AG10803 (cell line): Measurements from ENCODE around the gene RBMS1.

Source experiments
- DNase-seq: peaks from one replicate; pipeline ENCODE4 v3.0.0; 2010; ENCODE audit warnings: low read depth
- H3K4me3 ChIP-seq: 2 replicates; pipeline ENCODE4 v1.5.1; 2011; ENCODE audit warnings: mild to moderate bottlenecking, low read length, control low read depth
- CTCF ChIP-seq: conservative IDR thresholded peaks from 2 replicates; pipeline ENCODE4 v1.5.1; 2011; ENCODE audit warnings: mild to moderate bottlenecking, low read length, control low read depth, inconsistent platforms

Gene RBMS1

GRCh38 chr2:160463245-160463644 is 30.4 kb downstream of the RBMS1 start:
- H3K4me3 ChIP-seq, result no peak overlapping the region
- no peak for DNase-seq
- no peak for TF ChIP-seq CTCF

GRCh38 chr2:160460333-160460731 is 33.3 kb downstream of the RBMS1 start:
- no peak for TF ChIP-seq CTCF
- H3K4me3 ChIP-seq, result no peak overlapping the region
- no peak for DNase-seq

- no peak overlapping the region for H3K4me3 ChIP-seq
- no peak for DNase-seq
- TF ChIP-seq CTCF, result no peak
Observed at GRCh38 chr2:160459538-160460332, 33.9 kb downstream of the RBMS1 start.

DNA sequence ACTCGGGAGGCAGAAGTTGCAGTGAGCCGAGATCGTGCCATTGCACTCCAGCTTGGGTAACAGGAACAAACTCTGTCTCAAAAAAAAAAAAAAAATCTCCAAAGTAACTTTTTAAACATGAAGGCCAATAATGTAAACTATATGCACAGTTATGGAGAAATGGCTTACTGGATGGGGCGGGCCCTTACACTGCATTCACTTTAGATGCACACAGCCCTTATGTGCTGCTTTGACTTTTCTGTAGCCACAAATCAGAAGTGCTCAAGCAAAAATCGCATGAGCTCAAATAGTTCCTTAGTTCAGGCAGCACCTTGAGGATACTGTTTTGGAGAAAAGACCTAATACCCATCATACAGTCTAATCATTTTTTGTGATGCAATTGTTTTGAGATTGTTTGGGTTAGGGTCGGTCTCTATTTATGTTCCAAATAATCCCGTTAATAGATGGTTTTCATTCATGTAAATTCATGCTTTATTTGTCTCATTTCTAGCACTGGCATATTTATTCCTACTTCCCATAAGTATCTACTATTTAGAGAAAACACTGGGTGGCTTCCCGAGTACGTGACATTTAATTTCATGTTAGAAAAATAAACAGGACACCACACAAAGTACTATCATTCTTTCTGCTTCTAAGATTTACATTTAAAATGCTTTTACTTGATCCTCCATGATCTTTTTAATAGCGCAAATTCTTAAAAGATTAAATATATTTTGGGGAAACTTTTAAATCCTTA is 34.7 kb downstream of the RBMS1 start:
- no peak for DNase-seq
- H3K4me3 ChIP-seq, result no peak overlapping the region
- no peak for TF ChIP-seq CTCF

GRCh38 chr2:160457588-160457987 is 36.0 kb downstream of the RBMS1 start:
- no peak for TF ChIP-seq CTCF
- no peak for DNase-seq
- no peak overlapping the region for H3K4me3 ChIP-seq

DNA sequence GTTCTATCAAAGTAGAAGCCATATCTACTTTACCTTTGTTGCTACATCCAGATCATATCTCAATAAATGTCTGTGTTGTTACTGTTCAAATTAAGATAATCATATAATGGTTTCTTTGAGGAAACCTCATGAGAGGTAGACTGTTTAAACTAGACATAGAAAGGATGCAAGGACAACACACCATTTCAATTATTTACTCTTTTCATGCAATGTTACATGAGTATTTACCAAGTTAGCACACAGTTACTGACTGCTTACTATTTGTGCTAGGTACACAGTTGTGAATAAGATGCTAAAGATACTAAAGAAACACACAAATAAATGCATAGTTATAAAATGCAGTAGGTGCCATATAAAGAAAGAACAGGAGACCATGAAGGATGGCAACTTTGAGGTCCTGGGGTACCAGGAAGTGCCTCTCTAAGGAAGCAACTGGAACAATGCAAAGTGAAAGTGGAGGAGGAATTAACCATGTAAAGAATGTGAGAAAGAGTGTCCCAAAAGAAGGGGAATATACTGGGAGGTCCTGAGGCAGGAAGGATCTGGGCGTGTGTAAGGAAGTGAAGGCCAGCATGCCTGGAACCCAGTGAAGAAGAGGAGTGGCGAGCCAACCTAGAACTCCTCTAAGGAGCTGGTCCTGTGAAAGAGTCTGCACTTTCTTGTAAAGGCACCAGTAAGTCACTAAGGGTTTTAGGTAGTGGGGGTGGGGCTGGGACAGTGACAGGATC is 39.4 kb downstream of the RBMS1 start:
- no peak for TF ChIP-seq CTCF
- DNase-seq, result no peak

More for the DNA sequence above, 39.4 kb downstream of the RBMS1 start:
- H3K4me3 ChIP-seq, result no peak overlapping the region
